ENCODE data around the gene CES2.

CES2 gene

DNA sequence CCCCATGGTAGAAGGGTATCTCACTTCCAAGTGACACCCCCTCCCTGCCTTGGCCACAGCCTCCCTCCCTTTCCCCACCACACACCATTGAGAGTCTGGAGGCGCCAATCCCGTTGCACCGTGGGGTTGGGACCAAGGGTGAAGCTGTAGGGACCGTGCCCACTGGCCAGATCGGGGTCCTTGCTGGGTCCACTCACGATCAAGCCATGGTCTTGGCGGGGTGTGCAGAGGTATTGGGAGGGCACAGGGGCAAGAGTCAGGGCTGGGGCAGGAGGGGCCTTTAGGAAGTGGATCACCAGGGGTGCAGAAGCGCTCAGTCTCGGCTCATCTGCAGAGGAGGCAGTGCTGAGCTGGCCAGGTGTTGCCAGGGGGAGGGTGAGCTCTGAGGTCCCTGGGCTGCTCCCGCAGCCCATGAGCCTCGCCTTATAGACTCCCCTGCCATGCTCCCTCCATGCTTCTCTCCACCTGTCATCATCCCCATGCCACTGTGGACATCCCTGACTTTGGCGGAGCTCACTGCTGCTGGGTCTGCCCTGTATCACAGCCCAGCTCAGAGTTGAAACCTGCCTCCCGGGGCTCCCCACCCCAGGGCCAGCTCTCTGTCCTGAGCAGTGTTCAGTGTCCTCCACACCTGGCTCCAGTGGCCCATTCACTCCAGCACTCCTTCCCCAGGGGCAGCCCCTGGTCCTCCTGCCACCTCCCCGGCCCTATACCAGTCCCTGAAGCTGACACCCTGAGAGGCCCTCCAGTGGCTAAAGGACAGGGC lies 25.0 kb upstream of the CES2 start:
- Histone ChIP-seq H3K9me3 (ENCODE audit: control insufficient read depth, low read length) (no peaks in the 10 kb centered on the region), H3K4me1 (ENCODE audit: control insufficient read depth, insufficient read depth, low read length) (no peaks in the 10 kb centered on the region), H3K36me3 (ENCODE audit: control insufficient read depth, insufficient read depth, low read length) (no peaks in the 10 kb centered on the region), H3K27me3 (ENCODE audit: control insufficient read depth, insufficient read depth, low read length, poor library complexity, severe bottlenecking) (no peaks in the 10 kb centered on the region), H3K27ac (ENCODE audit: insufficient read depth, low read depth, low read length, poor library complexity, severe bottlenecking) (no peak overlapping the region), H3K4me3 (ENCODE audit: insufficient read depth, low read depth, low read length) (no peak overlapping the region)
- 84 to 85% methylated on average over 14 of the region's 14 CpGs for WGBS, 2 experiments

DNA sequence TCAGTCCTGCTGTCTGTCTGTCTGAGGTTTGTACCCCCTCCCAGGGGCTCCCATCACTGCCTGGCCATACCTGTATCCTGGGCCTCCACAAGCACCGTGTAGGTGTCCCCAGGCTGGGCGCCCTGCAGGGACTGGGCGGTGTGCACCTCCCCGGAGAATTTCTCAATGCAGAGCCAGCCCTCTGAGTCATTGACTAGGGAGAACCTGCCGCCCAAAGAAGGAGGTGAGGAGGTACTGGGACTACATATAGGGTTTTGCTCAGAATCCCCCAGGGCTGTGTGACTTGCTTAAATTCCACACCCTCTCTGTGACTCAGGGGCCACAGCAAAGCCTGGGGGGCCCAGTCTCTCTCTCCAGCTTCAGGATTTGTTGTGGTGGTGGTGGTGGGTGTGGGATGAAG lies 24.2 kb upstream of the CES2 start:
- no peak overlapping the region for H3K4me3 ChIP-seq (ENCODE audit: insufficient read depth, low read depth, low read length)
- H3K9me3 ChIP-seq (ENCODE audit: control insufficient read depth, low read length): no peaks in the 10 kb centered on the region
- no peaks in the 10 kb centered on the region for H3K36me3 ChIP-seq (ENCODE audit: control insufficient read depth, insufficient read depth, low read length)
- no peaks in the 10 kb centered on the region for H3K27me3 ChIP-seq (ENCODE audit: control insufficient read depth, insufficient read depth, low read length, poor library complexity, severe bottlenecking)
- no peaks in the 10 kb centered on the region for H3K4me1 ChIP-seq (ENCODE audit: control insufficient read depth, insufficient read depth, low read length)
- no peak overlapping the region for H3K27ac ChIP-seq (ENCODE audit: insufficient read depth, low read depth, low read length, poor library complexity, severe bottlenecking)
- WGBS, 2 experiments: 78 to 86% methylated on average over 5 of the region's 5 CpGs

DNA sequence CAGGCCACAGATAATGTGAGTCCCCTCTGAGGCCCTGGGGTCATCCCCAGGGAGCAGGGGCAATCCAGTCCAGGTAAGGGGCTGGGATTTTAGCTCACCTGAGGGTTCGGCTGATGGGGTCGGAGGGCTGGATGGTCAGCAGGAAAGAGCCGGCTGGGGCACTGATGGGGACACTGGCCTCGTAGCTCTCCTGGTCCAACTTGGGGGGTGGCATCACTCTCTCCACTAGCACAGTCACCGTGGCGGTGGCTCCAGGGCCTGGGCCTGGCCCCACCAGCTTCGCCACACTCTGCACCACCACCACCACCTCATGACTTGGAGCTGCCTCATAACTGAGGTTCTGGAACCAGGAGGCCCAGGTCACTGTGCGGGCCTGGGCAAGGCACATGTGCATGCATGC lies 23.5 kb upstream of the CES2 start:
- WGBS, 2 experiments: 93 to 94% methylated on average over 8 of the region's 8 CpGs
- no peak overlapping the region for H3K27ac ChIP-seq (ENCODE audit: insufficient read depth, low read depth, low read length, poor library complexity, severe bottlenecking)
- no peaks in the 10 kb centered on the region for H3K9me3 ChIP-seq (ENCODE audit: control insufficient read depth, low read length)
- no peaks in the 10 kb centered on the region for H3K27me3 ChIP-seq (ENCODE audit: control insufficient read depth, insufficient read depth, low read length, poor library complexity, severe bottlenecking)
- no peaks in the 10 kb centered on the region for H3K4me1 ChIP-seq (ENCODE audit: control insufficient read depth, insufficient read depth, low read length)
- no peak overlapping the region for H3K4me3 ChIP-seq (ENCODE audit: insufficient read depth, low read depth, low read length)
- no peaks in the 10 kb centered on the region for H3K36me3 ChIP-seq (ENCODE audit: control insufficient read depth, insufficient read depth, low read length)

DNA sequence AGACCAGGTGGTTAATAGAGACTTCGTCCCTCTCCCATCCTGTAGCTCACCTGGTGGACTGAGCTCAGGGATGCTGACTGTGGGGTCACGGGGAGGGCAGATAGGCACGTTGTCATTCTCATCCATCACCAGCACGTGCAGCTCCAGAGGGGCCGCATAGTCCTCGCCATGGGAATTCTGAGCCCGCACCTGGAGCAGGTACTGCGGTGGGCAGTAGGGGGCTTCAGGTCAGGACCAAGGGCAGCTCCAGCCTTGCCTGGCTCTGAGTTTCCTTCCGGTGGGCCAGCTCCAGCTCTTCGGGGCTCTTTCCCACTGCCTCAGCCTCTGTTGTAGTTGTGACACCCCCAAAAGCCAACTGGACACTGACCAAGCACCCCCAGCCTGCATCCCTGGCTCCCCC lies 22.2 kb upstream of the CES2 start:
- WGBS, 2 experiments: 55 to 60% methylated on average over 10 of the region's 10 CpGs
- H3K36me3 ChIP-seq (ENCODE audit: control insufficient read depth, insufficient read depth, low read length): no peaks in the 10 kb centered on the region
- no peaks in the 10 kb centered on the region for H3K4me1 ChIP-seq (ENCODE audit: control insufficient read depth, insufficient read depth, low read length)
- no peaks in the 10 kb centered on the region for H3K27me3 ChIP-seq (ENCODE audit: control insufficient read depth, insufficient read depth, low read length, poor library complexity, severe bottlenecking)
- H3K9me3 ChIP-seq (ENCODE audit: control insufficient read depth, low read length): no peaks in the 10 kb centered on the region
- H3K27ac ChIP-seq (ENCODE audit: insufficient read depth, low read depth, low read length, poor library complexity, severe bottlenecking): no peak overlapping the region
- no peak overlapping the region for H3K4me3 ChIP-seq (ENCODE audit: insufficient read depth, low read depth, low read length)

DNA sequence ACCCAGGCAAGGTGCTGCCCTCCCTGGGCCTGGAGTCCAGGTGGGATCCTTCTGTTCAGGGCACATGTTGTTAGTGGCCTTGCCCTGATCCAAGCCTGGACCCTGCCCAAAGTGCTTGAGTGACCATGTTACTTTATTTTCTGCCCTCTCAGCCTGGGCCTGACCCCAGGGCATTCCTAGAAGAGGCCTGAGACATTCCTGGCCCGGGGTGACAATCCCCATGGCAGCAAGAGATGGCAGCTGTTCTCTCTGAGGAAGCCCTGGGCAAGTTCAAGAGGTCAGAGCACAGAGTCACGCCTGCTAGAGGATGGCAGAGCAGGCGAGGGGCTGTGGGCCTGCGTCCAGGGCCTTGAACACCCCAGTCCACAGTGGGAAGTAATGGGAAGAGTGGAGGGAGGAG lies 21.6 kb upstream of the CES2 start:
- Histone ChIP-seq H3K4me1 (ENCODE audit: control insufficient read depth, insufficient read depth, low read length) (no peaks in the 10 kb centered on the region), H3K4me3 (ENCODE audit: insufficient read depth, low read depth, low read length) (no peak overlapping the region), H3K27ac (ENCODE audit: insufficient read depth, low read depth, low read length, poor library complexity, severe bottlenecking) (no peak overlapping the region), H3K9me3 (ENCODE audit: control insufficient read depth, low read length) (no peaks in the 10 kb centered on the region), H3K27me3 (ENCODE audit: control insufficient read depth, insufficient read depth, low read length, poor library complexity, severe bottlenecking) (no peaks in the 10 kb centered on the region), H3K36me3 (ENCODE audit: control insufficient read depth, insufficient read depth, low read length) (no peaks in the 10 kb centered on the region)
- 88 to 89% methylated on average over 4 of the region's 4 CpGs for WGBS, 2 experiments

DNA sequence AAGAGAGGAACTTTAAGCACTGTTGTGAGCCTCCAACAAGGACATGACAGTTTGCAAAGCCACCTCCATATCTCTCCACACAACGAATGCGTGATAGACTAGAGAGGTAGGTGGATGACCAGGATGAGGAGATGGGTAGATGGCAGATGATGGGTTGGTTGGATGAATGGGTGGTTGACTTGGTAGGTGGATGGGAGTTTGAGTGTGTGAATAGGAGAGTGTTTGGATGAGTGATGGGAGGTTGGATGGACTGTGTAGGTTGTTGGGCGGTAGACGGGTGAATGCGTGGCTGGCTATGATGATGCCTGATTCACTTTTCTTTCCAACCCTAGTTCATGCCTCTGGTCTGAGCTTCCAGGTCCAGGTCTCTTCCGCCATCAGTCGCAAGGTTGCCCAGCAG lies 20.8 kb upstream of the CES2 start:
- Histone ChIP-seq H3K36me3 (ENCODE audit: control insufficient read depth, insufficient read depth, low read length) (no peaks in the 10 kb centered on the region), H3K4me1 (ENCODE audit: control insufficient read depth, insufficient read depth, low read length) (no peaks in the 10 kb centered on the region), H3K27ac (ENCODE audit: insufficient read depth, low read depth, low read length, poor library complexity, severe bottlenecking) (no peak overlapping the region), H3K4me3 (ENCODE audit: insufficient read depth, low read depth, low read length) (no peak overlapping the region), H3K27me3 (ENCODE audit: control insufficient read depth, insufficient read depth, low read length, poor library complexity, severe bottlenecking) (no peaks in the 10 kb centered on the region), H3K9me3 (ENCODE audit: control insufficient read depth, low read length) (no peaks in the 10 kb centered on the region)
- 96 to 99% methylated on average over 7 of the region's 7 CpGs for WGBS, 2 experiments

DNA sequence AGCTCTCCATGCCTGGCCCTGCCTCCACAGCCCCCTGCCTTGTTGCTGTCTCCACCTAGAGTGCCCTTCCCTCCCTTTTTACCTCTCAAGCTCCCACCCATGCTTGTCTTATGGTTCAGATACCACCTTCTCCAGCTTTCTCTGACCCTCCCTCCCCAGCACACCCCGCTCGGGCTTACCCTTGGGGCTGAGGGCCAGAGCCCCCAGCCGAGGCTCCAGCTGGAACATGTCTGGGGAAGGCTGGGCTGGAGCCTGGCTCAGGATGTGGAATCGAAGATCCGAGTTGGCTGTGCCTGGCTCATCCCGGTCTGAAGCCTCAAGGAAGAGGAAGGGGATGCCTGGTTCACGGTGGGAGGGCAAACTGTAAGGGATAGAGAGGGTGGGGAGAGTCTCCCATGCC lies 20.3 kb upstream of the CES2 start:
- Histone ChIP-seq H3K36me3 (ENCODE audit: control insufficient read depth, insufficient read depth, low read length) (no peaks in the 10 kb centered on the region), H3K27me3 (ENCODE audit: control insufficient read depth, insufficient read depth, low read length, poor library complexity, severe bottlenecking) (no peaks in the 10 kb centered on the region), H3K27ac (ENCODE audit: insufficient read depth, low read depth, low read length, poor library complexity, severe bottlenecking) (no peak overlapping the region), H3K4me3 (ENCODE audit: insufficient read depth, low read depth, low read length) (no peak overlapping the region), H3K4me1 (ENCODE audit: control insufficient read depth, insufficient read depth, low read length) (no peaks in the 10 kb centered on the region), H3K9me3 (ENCODE audit: control insufficient read depth, low read length) (no peaks in the 10 kb centered on the region)
- WGBS, 2 experiments: 80 to 84% methylated on average over 6 to 7 of the region's 7 CpGs

DNA sequence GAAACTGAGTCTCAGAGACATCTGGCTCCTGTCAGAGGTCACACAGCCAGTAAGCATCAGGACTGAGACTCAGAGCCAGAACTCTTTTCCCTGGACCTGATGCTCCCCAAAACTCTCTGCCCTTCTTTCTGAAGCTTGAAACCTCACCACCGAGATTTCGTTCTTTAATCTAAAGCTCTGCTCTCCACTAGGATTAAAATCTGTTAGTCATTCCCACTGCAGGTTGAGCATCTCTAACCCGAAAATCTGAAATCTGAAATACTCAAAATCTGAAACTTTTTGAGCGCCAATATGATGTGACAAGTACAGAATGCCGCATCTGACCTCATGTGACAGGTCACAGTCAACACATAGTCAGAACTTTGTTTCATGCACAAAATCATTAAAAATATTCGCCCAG lies 18.8 kb upstream of the CES2 start:
- 90 to 91% methylated on average over 6 of the region's 6 CpGs for WGBS, 2 experiments
- Histone ChIP-seq H3K4me1 (ENCODE audit: control insufficient read depth, insufficient read depth, low read length) (no peaks in the 10 kb centered on the region), H3K27ac (ENCODE audit: insufficient read depth, low read depth, low read length, poor library complexity, severe bottlenecking) (no peak overlapping the region), H3K27me3 (ENCODE audit: control insufficient read depth, insufficient read depth, low read length, poor library complexity, severe bottlenecking) (no peaks in the 10 kb centered on the region), H3K9me3 (ENCODE audit: control insufficient read depth, low read length) (no peaks in the 10 kb centered on the region), H3K36me3 (ENCODE audit: control insufficient read depth, insufficient read depth, low read length) (no peaks in the 10 kb centered on the region), H3K4me3 (ENCODE audit: insufficient read depth, low read depth, low read length) (no peak overlapping the region)

DNA sequence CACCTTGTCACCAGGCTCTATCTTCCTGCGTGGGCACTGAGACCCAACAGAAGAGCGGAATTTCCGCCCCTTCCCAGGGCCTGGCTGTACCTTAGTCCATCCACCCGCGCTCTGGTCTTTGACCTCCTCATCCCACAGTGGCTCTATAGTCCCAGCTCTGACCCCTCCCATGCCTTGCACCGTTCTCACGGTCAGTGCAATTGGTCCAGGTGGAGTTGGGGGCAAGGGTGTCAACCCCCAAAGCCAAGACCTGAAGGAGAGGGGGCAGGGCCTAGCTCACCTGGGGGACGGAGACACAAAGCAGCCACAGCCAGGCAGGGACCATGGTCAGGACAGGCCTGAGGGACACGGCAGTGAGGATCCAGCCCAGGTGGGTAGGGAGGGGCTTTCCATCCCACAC lies 17.6 kb upstream of the CES2 start:
- Histone ChIP-seq H3K4me3 (ENCODE audit: insufficient read depth, low read depth, low read length) (no peak overlapping the region), H3K27me3 (ENCODE audit: control insufficient read depth, insufficient read depth, low read length, poor library complexity, severe bottlenecking) (peaks cover 4% of the 10 kb centered on the region), H3K9me3 (ENCODE audit: control insufficient read depth, low read length) (no peaks in the 10 kb centered on the region), H3K27ac (ENCODE audit: insufficient read depth, low read depth, low read length, poor library complexity, severe bottlenecking) (no peak overlapping the region), H3K4me1 (ENCODE audit: control insufficient read depth, insufficient read depth, low read length) (no peaks in the 10 kb centered on the region), H3K36me3 (ENCODE audit: control insufficient read depth, insufficient read depth, low read length) (no peaks in the 10 kb centered on the region)
- 89 to 92% methylated on average over 9 of the region's 9 CpGs for WGBS, 2 experiments

DNA sequence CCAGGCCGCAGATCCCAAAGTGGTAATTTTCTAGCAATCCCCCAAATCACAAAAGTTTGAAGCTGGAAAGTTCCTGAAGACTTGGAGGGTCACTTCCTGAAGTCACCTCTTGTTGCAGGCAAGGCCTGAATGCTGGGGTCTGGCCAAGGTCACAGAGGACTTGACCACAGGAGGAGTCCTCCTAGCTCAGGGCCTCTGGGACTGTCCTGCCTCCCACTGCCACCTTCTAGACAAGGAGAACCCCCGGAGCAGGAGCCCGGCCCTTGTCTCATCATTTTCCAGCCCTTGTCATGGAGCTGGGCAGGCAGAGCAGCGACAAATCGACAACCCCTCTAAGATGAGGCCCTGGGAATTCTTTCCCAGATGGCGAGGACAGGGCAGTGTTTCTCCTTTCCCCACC lies 17.0 kb upstream of the CES2 start:
- Histone ChIP-seq H3K27me3 (ENCODE audit: control insufficient read depth, insufficient read depth, low read length, poor library complexity, severe bottlenecking) (peaks cover 8% of the 10 kb centered on the region), H3K9me3 (ENCODE audit: control insufficient read depth, low read length) (no peaks in the 10 kb centered on the region), H3K4me3 (ENCODE audit: insufficient read depth, low read depth, low read length) (no peak overlapping the region), H3K27ac (ENCODE audit: insufficient read depth, low read depth, low read length, poor library complexity, severe bottlenecking) (no peak overlapping the region), H3K36me3 (ENCODE audit: control insufficient read depth, insufficient read depth, low read length) (no peaks in the 10 kb centered on the region), H3K4me1 (ENCODE audit: control insufficient read depth, insufficient read depth, low read length) (no peaks in the 10 kb centered on the region)
- WGBS, 2 experiments: 90 to 93% methylated on average over 6 of the region's 6 CpGs
